Esophagus muscularis mucosa (tissue), 4 donors: ENCODE measurements around the gene RHOXF2.
"Not testable (repeated sequence)": the region's sequence is repeated elsewhere in the genome, so short reads cannot be mapped to it uniquely, and the experiment has no call there.

ENCODE experiments used
- EP300 ChIP-seq: sonication (generic); formaldehyde crosslinking; IDR thresholded peaks from one replicate; pipeline ENCODE4 v1.6.1; 2017; ENCODE audit warnings: antibody characterized with exemption
- POLR2A ChIP-seq: fragments of 450-650 bp; IDR thresholded peaks from one replicate; pipeline ENCODE4 v1.6.1; 2017; ENCODE audit warnings: antibody characterized with exemption, moderate library complexity, mild to moderate bottlenecking, low read depth
- POLR2AphosphoS5 ChIP-seq, 2 donors: sonication (generic); formaldehyde crosslinking; IDR thresholded peaks; one replicate each; pipeline ENCODE4 v1.6.1; 2017; ENCODE audit warnings: antibody characterized with exemption in 2 of 2
- TF ChIP-seq, protein P1 (sequence below), 3 experiments: fragments of 200-600 bp in 2 of 3; fragments of 450-650 bp in 1 of 3; sonication (generic) in 2 of 3; IDR thresholded peaks; one replicate each; pipeline ENCODE4 v1.5.1; 2017 to 2019; ENCODE audit warnings: antibody characterized with exemption in 3 of 3, mild to moderate bottlenecking in 2 of 3, moderate library complexity in 1 of 3

DNA sequence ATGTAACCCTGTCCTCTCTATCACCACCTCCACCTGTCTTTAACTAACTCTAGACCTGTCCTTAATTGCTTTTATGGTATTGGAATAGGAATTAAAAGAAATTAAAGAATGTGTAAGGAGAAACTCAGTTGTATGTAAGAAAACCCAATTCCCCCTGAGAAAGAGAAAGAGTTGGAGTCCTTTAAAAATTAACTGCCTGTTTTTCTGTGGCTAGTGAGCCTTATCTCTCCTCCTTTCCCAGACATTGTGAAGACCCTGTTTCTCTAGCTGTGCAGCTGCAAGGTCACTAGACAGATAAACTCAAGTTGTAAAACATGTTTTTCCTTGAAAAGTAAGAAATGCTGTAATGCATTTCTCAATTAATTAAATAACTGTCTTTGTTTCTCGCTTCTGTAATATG lies 12.1 kb upstream of the RHOXF2 start:
- TF ChIP-seq, protein P1, sequence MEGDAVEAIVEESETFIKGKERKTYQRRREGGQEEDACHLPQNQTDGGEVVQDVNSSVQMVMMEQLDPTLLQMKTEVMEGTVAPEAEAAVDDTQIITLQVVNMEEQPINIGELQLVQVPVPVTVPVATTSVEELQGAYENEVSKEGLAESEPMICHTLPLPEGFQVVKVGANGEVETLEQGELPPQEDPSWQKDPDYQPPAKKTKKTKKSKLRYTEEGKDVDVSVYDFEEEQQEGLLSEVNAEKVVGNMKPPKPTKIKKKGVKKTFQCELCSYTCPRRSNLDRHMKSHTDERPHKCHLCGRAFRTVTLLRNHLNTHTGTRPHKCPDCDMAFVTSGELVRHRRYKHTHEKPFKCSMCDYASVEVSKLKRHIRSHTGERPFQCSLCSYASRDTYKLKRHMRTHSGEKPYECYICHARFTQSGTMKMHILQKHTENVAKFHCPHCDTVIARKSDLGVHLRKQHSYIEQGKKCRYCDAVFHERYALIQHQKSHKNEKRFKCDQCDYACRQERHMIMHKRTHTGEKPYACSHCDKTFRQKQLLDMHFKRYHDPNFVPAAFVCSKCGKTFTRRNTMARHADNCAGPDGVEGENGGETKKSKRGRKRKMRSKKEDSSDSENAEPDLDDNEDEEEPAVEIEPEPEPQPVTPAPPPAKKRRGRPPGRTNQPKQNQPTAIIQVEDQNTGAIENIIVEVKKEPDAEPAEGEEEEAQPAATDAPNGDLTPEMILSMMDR (IDR thresholded peaks at IDR 0.05), result not testable (repeated sequence)
- not testable (repeated sequence) for TF ChIP-seq POLR2A; EP300; POLR2AphosphoS5 (IDR thresholded peaks at IDR 0.05)
